GM21390 (cell line): Measurements from ENCODE around the gene ZNF76.
"Not testable (repeated sequence)": the region's sequence is repeated elsewhere in the genome, so short reads cannot be mapped to it uniquely, and the experiment has no call there.

ENCODE experiments used
- ATAC-seq: cut with Tn5 transposase; IDR thresholded peaks from one replicate; pipeline ENCODE4 v1.9.1; 2021; ENCODE audit not compliant: unreplicated experiment

Gene ZNF76

GRCh38 chr6:35327349-35328027 lies 68.0 kb downstream of the ZNF76 start:
- ATAC-seq, result peak; percentile 53

GRCh38 chr6:35328108-35328723 lies 68.7 kb downstream of the ZNF76 start:
- ATAC-seq, result no peak

GRCh38 chr6:35328965-35329364 lies 69.4 kb downstream of the ZNF76 start:
- ATAC-seq, result not testable (repeated sequence)

DNA sequence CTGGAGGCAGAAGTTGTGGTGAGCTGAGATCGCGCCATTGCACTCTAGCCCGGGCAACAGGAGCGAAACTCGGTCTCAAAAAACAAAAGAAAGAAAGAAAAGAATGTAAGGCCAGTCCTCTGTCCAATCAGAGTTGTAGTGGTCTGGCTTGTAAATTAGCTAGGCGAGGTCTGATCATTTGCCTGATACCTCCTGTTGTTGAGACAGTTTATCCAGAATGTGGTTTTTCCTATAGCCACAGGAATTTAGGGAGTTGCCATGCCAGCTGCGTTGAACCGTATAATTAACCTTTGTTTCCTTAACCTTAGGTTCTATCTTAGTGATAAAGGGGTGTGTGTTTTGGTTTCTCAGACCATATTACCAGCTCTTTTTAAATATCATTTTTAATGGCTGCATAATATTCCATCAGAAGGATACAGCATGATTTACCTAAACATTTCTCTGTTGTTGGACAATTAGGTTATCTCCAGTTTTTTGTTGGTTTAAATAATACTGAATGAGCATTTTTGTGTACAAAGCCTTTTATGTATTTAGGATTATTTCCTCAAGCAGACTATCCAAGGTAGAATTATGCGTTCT lies 71.1 kb downstream of the ZNF76 start:
- ATAC-seq, result no peak

DNA sequence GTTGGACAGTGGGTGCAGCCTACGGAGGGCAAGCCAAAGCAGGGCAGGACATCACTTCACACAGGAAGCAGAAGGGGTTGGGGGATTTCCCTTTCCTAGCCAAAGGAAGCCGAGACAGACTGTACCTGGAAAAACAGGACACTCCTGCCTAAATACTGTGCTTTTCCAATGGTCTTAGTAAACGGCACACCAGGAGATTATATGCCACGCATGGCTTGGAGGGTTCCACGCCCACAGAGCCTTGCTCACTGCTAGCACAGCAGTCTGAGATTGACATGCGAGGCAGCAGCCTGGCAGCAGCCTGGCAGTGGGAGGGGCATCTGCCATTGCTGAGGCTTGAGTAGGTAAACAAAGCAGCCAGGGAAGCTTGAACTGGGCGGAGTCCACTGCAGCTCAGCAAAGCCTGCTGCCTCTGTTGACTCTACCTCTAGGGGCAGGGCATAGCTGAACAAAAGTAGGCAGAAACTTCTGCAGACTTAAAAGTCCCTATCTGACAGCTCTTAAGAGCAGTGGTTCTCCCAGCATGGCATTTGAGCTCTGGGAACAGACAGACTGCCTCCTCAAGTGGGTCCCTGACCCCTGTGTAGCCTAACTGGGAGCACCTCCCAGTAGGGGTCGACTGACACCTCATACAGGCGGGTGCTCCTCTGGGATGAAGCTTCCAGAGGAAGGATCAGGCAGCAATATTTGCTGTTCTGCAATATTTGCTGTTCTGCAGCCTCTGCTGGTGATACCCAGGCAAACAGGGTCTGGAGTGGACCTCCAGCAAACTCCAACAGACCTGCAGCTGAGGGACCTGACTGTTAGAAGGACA lies 72.7 kb downstream of the ZNF76 start:
- not testable (repeated sequence) for ATAC-seq

GRCh38 chr6:35341557-35341956 lies 82.0 kb downstream of the ZNF76 start:
- no peak for ATAC-seq

DNA sequence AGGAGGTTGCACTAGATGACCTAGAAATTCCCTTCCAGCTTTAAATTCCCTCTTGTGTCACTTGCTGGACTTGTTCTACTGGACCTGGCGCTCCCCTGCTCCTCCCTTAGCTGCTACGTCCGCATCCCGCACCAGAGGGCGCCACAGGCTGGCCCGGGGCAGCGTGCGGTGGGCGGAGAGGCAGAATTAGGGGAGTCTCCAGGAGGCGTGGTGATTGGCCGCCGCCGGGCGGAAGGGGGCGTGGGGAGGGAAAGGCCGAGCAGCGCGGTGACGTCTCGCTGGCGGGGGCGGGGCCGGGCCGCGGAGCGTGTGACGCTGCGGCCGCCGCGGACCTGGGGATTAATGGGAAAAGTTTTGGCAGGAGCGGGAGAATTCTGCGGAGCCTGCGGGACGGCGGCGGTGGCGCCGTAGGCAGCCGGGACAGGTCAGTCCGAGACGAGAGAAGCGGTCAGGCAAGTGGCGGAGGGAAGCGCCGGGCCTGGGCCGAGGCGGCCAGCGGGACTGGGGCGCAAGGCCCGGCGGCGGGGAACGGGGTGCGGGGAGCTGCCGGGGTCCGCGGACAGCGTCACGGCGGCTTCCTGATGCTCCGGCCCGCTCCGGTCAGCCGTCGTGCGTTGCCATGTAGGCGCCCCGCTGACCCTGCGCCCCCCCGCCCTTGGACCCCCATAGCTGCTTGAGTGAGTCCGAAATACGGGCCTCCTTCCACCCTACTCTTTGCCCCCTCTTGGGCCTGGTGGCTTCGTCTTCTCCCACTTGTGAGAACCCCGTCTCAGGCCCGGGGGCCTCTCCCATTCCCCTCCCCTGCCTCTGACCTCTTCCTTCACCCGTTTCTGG lies 82.9 kb downstream of the ZNF76 start, which contains the start of gene PPARD:
PPARD (plus strand) TSS at position 301 of the 834 bp plus-strand sequence. CDS start 68,530 bp downstream, outside the sequence.
- ATAC-seq, result peak; percentile 98

- ATAC-seq, result no peak
Measured at GRCh38 chr6:35343092-35343834, 83.7 kb downstream of the ZNF76 start.

DNA sequence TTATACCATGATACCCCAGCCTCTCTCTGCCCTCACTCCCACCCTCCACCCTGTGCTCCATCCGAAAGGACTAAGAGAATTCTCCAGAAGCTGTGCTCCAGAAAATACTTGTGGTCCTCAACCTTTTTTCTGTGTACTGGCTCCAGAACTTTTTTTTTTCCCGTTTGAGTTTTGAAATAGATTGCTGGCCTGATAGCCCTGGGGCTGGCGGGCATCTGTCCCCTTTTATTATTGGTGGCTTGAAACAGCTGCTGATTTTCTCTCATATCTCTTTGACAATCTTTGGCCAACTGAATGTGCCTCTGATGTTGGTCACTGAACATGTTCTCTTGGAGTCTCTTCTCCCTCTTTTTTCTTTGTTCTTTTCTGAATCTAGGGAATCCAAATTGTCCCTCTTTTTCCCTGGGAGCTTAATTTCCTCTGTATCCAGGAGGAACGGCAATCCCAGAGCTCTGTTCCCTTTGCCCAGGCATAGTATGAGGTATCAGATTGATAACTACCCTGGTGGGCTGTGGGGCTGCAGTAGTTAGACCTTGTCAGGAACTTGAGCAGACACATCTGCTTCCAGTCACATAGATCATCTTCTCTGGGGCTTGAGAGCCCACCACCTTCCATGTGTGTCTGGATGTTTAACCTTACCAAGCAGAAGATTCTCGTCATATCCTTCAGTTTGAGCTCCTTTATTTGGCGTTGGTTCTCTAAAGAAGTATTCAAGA lies 84.5 kb downstream of the ZNF76 start:
- ATAC-seq, result no peak
